ENCODE data around the gene RFLNA. TPM values are rescaled to one million over a fixed set of nuclear protein-coding genes. Genes with fewer than 3 reads are reported as not detected.

Gene RFLNA
- total and polyA plus RNA-seq, 2 of the 13 experiments (the other 11 are each of a cell fraction or from before 2014, with no cell fraction given), result not detected

DNA sequence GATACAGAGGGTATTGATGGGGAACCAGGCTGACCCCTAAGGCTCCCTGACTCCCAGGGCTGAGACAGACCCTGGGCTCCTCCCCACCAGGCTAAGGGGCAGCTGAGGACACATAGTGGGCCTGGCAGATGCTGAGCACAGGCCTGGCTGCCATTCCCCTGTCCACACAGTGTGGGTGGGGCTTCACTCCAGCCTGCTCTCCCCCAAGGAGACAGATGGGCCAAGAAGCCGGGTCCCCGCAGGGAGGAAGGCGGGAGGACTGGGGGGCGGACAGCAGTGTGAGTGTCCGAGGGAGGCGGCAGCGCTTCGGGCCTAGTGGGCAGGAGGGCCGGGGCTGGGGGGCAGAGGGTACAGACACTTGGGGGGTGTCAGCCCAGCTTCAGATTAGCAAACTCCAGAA, 32.0 kb downstream of the RFLNA start:
- Histone ChIP-seq H3K36me3 (replicated peaks in 1 of 2; ENCODE audit: control insufficient read depth in 1 of 2, insufficient read depth in 2 of 2, low read length in 2 of 2) (peaks cover 6 to 17% of the 10 kb centered on the region in 2 experiments; a peak in 1 of 5 replicates), H4K20me1 (ENCODE audit: insufficient read depth, low read length) (no peaks in the 10 kb centered on the region), H2AFZ (ENCODE audit: low read length) (no peak overlapping the region), H3K27ac (ENCODE audit: extremely low read length, insufficient read depth, low read length) (no peak overlapping the region), H3K79me2 (ENCODE audit: insufficient read depth, low read length) (no peaks in the 10 kb centered on the region), H3K27me3 (ENCODE audit: control insufficient read depth in 1 of 2, insufficient read depth in 2 of 2, low read length in 2 of 2) (no peaks in the 10 kb centered on the region), H3K4me1 (ENCODE audit: insufficient read depth, low read length) (no peaks in the 10 kb centered on the region), H3K9ac (ENCODE audit: insufficient read depth, low read depth, low read length) (no peak overlapping the region), H3K9me3 (ENCODE audit: low read length) (peaks cover 7% of the 10 kb centered on the region), H3K4me2 (ENCODE audit: low read depth, low read length) (no peak overlapping the region), H3K4me3 (replicated peaks in 1 of 3; ENCODE audit: insufficient read depth in 1 of 3, low read depth in 2 of 3, low read length in 3 of 3) (no peak overlapping the region)
- POLR2A ChIA-PET, result no interaction called here
- whole genome bisulfite sequencing (ENCODE audit: low lambda C conversion rate), result 96% methylated on average over 9 of the region's 9 CpGs
- no TSS peak for BruUV-seq (replicated peaks)
- TF ChIP-seq ZFX (CRISPR knock-in tag; IDR thresholded peaks at IDR 0.05; ENCODE audit: low read depth), result no peak
- no peak for TF ChIP-seq ARNT2 (CRISPR knock-in tag; IDR thresholded peaks at IDR 0.05; ENCODE audit: low read depth)
- TF ChIP-seq, protein P1, sequence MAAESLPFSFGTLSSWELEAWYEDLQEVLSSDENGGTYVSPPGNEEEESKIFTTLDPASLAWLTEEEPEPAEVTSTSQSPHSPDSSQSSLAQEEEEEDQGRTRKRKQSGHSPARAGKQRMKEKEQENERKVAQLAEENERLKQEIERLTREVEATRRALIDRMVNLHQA (CRISPR knock-in tag; IDR thresholded peaks at IDR 0.05), result no peak
- TF ChIP-seq ZNF230 (CRISPR knock-in tag; IDR thresholded peaks at IDR 0.05), result no peak
- TF ChIP-seq MXI1 (IDR thresholded peaks at IDR 0.05; ENCODE audit: borderline replicate concordance, low read depth, low read length), result no peak
- TF ChIP-seq SAFB2 (CRISPR knock-in tag; IDR thresholded peaks at IDR 0.05; ENCODE audit: borderline replicate concordance, low read depth), result no peak
- no peak for TF ChIP-seq FUBP1 (CRISPR knock-in tag; IDR thresholded peaks at IDR 0.05; ENCODE audit: borderline replicate concordance)
- no peak for TF ChIP-seq ZNF784 (CRISPR knock-in tag; IDR thresholded peaks at IDR 0.05; ENCODE audit: borderline replicate concordance)
- no peak for TF ChIP-seq HOXD1 (CRISPR knock-in tag; IDR thresholded peaks at IDR 0.05)
- TF ChIP-seq SNAPC4 (CRISPR knock-in tag; IDR thresholded peaks at IDR 0.05), result no peak
- no peak for TF ChIP-seq ZNF121 (CRISPR knock-in tag; IDR thresholded peaks at IDR 0.05)
- intact Hi-C loops (cut with micrococcal nuclease; ENCODE audit: unreplicated experiment) (no loop called here), in situ Hi-C loops (cut with HindIII; ENCODE audit: extremely low pct_ligation_motif_present, low pct_unique_long_range_greater_than_20kb) (no loop called here)
- CTCF ChIA-PET (ENCODE audit: low intra/inter-chr PET ratio, low total read pairs), result no interaction called here
- no peak for ATAC-seq
- DNase-seq (ENCODE audit: low spot score), result no peak
- no peak for FAIRE-seq
